K562 (cell line): ENCODE data around the gene SNX3.

Experiments used
- BHLHE40 ChIP-seq: IDR thresholded peaks from 2 replicates; pipeline ENCODE4 v1.6.1; 2011; ENCODE audit warnings: low read length, improper control_type of control experiment
- ELF1 ChIP-seq: fragments of 200-800 bp; sonication (Bioruptor generic); IDR thresholded peaks from 2 replicates; pipeline ENCODE4 v1.6.1; 2016; ENCODE audit warnings: missing genetic modification characterization, missing compliant biosample characterization
- GABPA ChIP-seq: fragments of 200-800 bp; sonication (Bioruptor generic); conservative IDR thresholded peaks from 2 replicates; pipeline ENCODE4 v1.6.1; 2016; ENCODE audit warnings: low read depth, missing genetic modification characterization, missing compliant biosample characterization
- L3MBTL2 ChIP-seq: fragments of 450-650 bp; IDR thresholded peaks from 2 replicates; pipeline ENCODE4 v1.6.1; 2016; ENCODE audit warnings: mild to moderate bottlenecking, moderate library complexity
- NR2C2 ChIP-seq, 2 experiments: fragments of 200-800 bp in 1 of 2; sonication (Bioruptor generic) in 1 of 2; sonication (generic) in 1 of 2; formaldehyde crosslinking in 1 of 2; IDR thresholded peaks; 2 replicates each; pipeline versions ENCODE4 v1.6.1 to v1.8.0; 2016 to 2022; ENCODE audit warnings: mild to moderate bottlenecking in 1 of 2, missing compliant biosample characterization in 1 of 2, missing genetic modification characterization in 1 of 2, missing genetic modification reagents in 1 of 2
- TF ChIP-seq, protein P1 (sequence below): sonication (generic); formaldehyde crosslinking; IDR thresholded peaks from 2 replicates; pipeline ENCODE4 v1.5.0; 2020; ENCODE audit warnings: missing genetic modification reagents
- TF ChIP-seq, protein P2 (sequence below): sonication (generic); formaldehyde crosslinking; IDR thresholded peaks from 2 replicates; pipeline ENCODE4 v1.8.0; 2022; ENCODE audit warnings: mild to moderate bottlenecking, missing genetic modification reagents, borderline replicate concordance
- TF ChIP-seq, protein P3 (sequence below): sonication (generic); formaldehyde crosslinking; IDR thresholded peaks from 2 replicates; pipeline ENCODE4 v1.8.0; 2023; ENCODE audit warnings: mild to moderate bottlenecking, missing genetic modification reagents

DNA sequence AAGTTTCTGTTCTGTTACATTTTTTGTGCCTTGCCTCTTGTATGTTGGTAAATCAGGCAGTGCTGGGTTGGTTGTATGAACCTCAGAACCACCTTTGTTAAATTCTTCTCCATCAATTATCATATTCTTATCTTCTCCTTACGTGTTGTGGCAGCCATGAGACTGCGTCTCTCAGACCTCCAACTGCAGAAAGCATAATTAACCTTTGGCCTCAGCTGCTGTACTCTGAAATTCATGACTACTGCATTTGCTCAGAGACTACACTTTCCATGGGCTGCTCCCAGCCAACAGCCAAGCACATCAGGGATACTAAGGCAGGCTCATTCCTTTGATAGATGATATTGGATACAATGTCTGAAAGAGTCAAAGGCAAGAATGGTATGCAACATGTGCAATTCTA lies 15.1 kb upstream of the SNX3 start:
- TF ChIP-seq ELF1 (tag) = no peak
- TF ChIP-seq BHLHE40 = no peak
- TF ChIP-seq, protein P1, sequence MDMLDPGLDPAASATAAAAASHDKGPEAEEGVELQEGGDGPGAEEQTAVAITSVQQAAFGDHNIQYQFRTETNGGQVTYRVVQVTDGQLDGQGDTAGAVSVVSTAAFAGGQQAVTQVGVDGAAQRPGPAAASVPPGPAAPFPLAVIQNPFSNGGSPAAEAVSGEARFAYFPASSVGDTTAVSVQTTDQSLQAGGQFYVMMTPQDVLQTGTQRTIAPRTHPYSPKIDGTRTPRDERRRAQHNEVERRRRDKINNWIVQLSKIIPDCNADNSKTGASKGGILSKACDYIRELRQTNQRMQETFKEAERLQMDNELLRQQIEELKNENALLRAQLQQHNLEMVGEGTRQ (CRISPR knock-in tag) = no peak
- TF ChIP-seq, protein P2, sequence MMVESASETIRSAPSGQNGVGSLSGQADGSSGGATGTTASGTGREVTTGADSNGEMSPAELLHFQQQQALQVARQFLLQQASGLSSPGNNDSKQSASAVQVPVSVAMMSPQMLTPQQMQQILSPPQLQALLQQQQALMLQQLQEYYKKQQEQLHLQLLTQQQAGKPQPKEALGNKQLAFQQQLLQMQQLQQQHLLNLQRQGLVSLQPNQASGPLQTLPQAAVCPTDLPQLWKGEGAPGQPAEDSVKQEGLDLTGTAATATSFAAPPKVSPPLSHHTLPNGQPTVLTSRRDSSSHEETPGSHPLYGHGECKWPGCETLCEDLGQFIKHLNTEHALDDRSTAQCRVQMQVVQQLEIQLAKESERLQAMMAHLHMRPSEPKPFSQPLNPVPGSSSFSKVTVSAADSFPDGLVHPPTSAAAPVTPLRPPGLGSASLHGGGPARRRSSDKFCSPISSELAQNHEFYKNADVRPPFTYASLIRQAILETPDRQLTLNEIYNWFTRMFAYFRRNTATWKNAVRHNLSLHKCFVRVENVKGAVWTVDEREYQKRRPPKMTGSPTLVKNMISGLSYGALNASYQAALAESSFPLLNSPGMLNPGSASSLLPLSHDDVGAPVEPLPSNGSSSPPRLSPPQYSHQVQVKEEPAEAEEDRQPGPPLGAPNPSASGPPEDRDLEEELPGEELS (CRISPR knock-in tag) = no peak
- TF ChIP-seq GABPA (tag) = no peak
- no peak for TF ChIP-seq L3MBTL2
- no peak for TF ChIP-seq NR2C2 (CRISPR knock-in tag; IDR thresholded peaks at IDR 0.05)
- peak; percentile 40; the same call in 1 of the 2 replicates for TF ChIP-seq NR2C2 (tag; IDR thresholded peaks at IDR 0.05)
- TF ChIP-seq, protein P3, sequence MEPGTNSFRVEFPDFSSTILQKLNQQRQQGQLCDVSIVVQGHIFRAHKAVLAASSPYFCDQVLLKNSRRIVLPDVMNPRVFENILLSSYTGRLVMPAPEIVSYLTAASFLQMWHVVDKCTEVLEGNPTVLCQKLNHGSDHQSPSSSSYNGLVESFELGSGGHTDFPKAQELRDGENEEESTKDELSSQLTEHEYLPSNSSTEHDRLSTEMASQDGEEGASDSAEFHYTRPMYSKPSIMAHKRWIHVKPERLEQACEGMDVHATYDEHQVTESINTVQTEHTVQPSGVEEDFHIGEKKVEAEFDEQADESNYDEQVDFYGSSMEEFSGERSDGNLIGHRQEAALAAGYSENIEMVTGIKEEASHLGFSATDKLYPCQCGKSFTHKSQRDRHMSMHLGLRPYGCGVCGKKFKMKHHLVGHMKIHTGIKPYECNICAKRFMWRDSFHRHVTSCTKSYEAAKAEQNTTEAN (CRISPR knock-in tag) = no peak
